Prostate gland (tissue), 2 donors: ENCODE measurements around the gene HSF2BP. TPM values are rescaled to one million over a fixed set of nuclear protein-coding genes. Genes with fewer than 3 reads are reported as not detected.

ENCODE experiments used
- DNase-seq: peaks from one replicate; pipeline ENCODE4 v3.0.0-alpha.2; 2019; ENCODE audit warnings: low spot score
- H3K27ac ChIP-seq, 2 donors: fragments of 200-600 bp; sonication (generic); 2 replicates each; pipeline ENCODE4 v1.5.1; 2017 to 2019
- H3K27me3 ChIP-seq: fragments of 200-600 bp; sonication (generic); replicated peaks from 2 replicates; pipeline ENCODE4 v1.5.1; 2019; ENCODE audit not compliant: insufficient read depth
- H3K36me3 ChIP-seq, 2 donors: fragments of 200-600 bp; sonication (generic); 1 replicate in 1 of 2; 2 replicates in 1 of 2; pipeline versions ENCODE4 v1.5.1 to v1.8.1; 2017 to 2019
- H3K4me1 ChIP-seq: fragments of 200-600 bp; sonication (generic); replicated peaks from 2 replicates; pipeline ENCODE4 v1.5.1; 2019
- H3K4me3 ChIP-seq, 2 donors: fragments of 200-600 bp; sonication (generic); 2 replicates each; pipeline ENCODE4 v1.5.1; 2017 to 2019
- H3K9me3 ChIP-seq: fragments of 200-600 bp; sonication (generic); 2 replicates; pipeline ENCODE4 v1.5.1; 2017
- CTCF ChIP-seq, 4 experiments: fragments of 200-600 bp in 2 of 4; fragments of 450-650 bp in 2 of 4; sonication (generic) in 2 of 4; IDR thresholded peaks; 1 replicate in 3 of 4; 2 replicates in 1 of 4; pipeline ENCODE4 v1.5.1; 2016 to 2019; ENCODE audit warnings: antibody characterized with exemption in 4 of 4, mild to moderate bottlenecking in 2 of 4, moderate library complexity in 2 of 4
- POLR2A ChIP-seq: fragments of 450-650 bp; IDR thresholded peaks from one replicate; pipeline ENCODE4 v1.6.1; 2016; ENCODE audit warnings: antibody characterized with exemption, mild to moderate bottlenecking
- POLR2AphosphoS5 ChIP-seq: sonication (generic); formaldehyde crosslinking; IDR thresholded peaks from one replicate; pipeline ENCODE4 v1.6.1; 2017; ENCODE audit warnings: antibody characterized with exemption
- WGBS: methylation state at CpG from one replicate; pipeline ENCODE4 v1.1.5; 2018; 5-methylcytosine and 5-hydroxymethylcytosine counted together
- intact Hi-C: fragments of 100-400 bp; cut with DNase I; formaldehyde crosslinking; loops from one replicate; pipeline ENCODE4 v1.14.2; 2022
- total RNA-seq, 2 donors: library from RNA; depleted of rRNA; stranded (reverse); fragments of >200 nt; gene quantifications; one replicate each; pipeline ENCODE4 v1.1.0, GENCODE V29; 2016

Gene HSF2BP
- total RNA-seq, 2 donors from 2014 or later: 3.2 to 7.0 TPM

- Histone ChIP-seq H3K27ac (no peak overlapping the region), H3K4me1 (no peaks in the 10 kb centered on the region), H3K9me3 (no peaks in the 10 kb centered on the region), H3K4me3 (no peak overlapping the region), H3K27me3 (no peaks in the 10 kb centered on the region), H3K36me3 (peaks cover 0 to 2% of the 10 kb centered on the region in 2 donors)
- no peak for DNase-seq
- intact Hi-C loops: no loop called here
- TF ChIP-seq CTCF (IDR thresholded peaks at IDR 0.05) (no peak), POLR2A (no peak), POLR2AphosphoS5 (no peak)
- WGBS: 96% methylated on average over 12 of the region's 12 CpGs
These were observed 20.7 kb upstream of the HSF2BP start for GRCh38 chr21:43679951-43680350.

GRCh38 chr21:43676391-43676790 is 17.1 kb upstream of the HSF2BP start:
- Histone ChIP-seq H3K4me3 (no peak overlapping the region), H3K9me3 (no peaks in the 10 kb centered on the region), H3K4me1 (no peaks in the 10 kb centered on the region), H3K36me3 (peaks cover 0 to 5% of the 10 kb centered on the region in 2 donors), H3K27me3 (no peaks in the 10 kb centered on the region), H3K27ac (no peak overlapping the region)
- intact Hi-C loops: no loop called here
- DNase-seq: no peak
- TF ChIP-seq POLR2A (no peak), POLR2AphosphoS5 (no peak), CTCF (IDR thresholded peaks at IDR 0.05) (no peak)
- WGBS: 92% methylated on average over 15 of the region's 15 CpGs

GRCh38 chr21:43675871-43676270 is 16.6 kb upstream of the HSF2BP start:
- no peak for TF ChIP-seq POLR2A
- TF ChIP-seq CTCF (IDR thresholded peaks at IDR 0.05): no peak
- no peak for TF ChIP-seq POLR2AphosphoS5
- WGBS: 92% methylated on average over 3 of the region's 3 CpGs
- intact Hi-C loops: no loop called here
- Histone ChIP-seq H3K4me3 (no peak overlapping the region), H3K36me3 (peaks cover 0 to 5% of the 10 kb centered on the region in 2 donors), H3K27ac (no peak overlapping the region), H3K9me3 (no peaks in the 10 kb centered on the region), H3K27me3 (no peaks in the 10 kb centered on the region), H3K4me1 (no peaks in the 10 kb centered on the region)
- no peak for DNase-seq

GRCh38 chr21:43669828-43670605 is 10.7 kb upstream of the HSF2BP start:
- Histone ChIP-seq H3K4me3 (no peak overlapping the region), H3K27ac (no peak overlapping the region), H3K27me3 (no peaks in the 10 kb centered on the region), H3K4me1 (no peaks in the 10 kb centered on the region), H3K36me3 (peaks cover 0 to 3% of the 10 kb centered on the region in 2 donors), H3K9me3 (no peaks in the 10 kb centered on the region)
- WGBS: 95% methylated on average over 20 of the region's 20 CpGs
- intact Hi-C loops: no loop called here
- DNase-seq: no peak
- TF ChIP-seq CTCF (IDR thresholded peaks at IDR 0.05) (no peak), POLR2A (no peak), POLR2AphosphoS5 (no peak)
